Activated CD4-positive, alpha-beta T cell treated with anti-CD3 and anti-CD28 coated beads, Interleukin-2, amount 10 ng/mL, durations not matched to agents 7 days and 5 days (primary cell): ENCODE measurements around the gene PSD2. TPM values are rescaled to one million over a fixed set of nuclear protein-coding genes. Genes with fewer than 3 reads are reported as not detected.

ENCODE experiments used
- CTCF ChIA-PET: fragments of 350-600 bp; sonication (Branson Sonifier 250); formaldehyde crosslinking; loops from one replicate; lab custom pipeline; 2021; ENCODE audit warnings: antibody characterized with exemption; lab: Charles Lee
- POLR2A ChIA-PET: fragments of 350-600 bp; sonication (Branson Sonifier 250); formaldehyde crosslinking; loops from one replicate; lab custom pipeline; 2021; ENCODE audit warnings: antibody characterized with exemption; lab: Charles Lee
- DNase-seq: peaks from one replicate; pipeline ENCODE4 v3.0.0-alpha.2; 2020
- H3K27ac Mint-ChIP-seq: one replicate; pipeline ENCODE4 v1.8.0; 2021; ENCODE audit warnings: mild to moderate bottlenecking, moderate library complexity, mixed read lengths
- H3K27me3 Mint-ChIP-seq: one replicate; pipeline ENCODE4 v1.8.0; 2021; ENCODE audit warnings: mixed read lengths
- H3K36me3 Mint-ChIP-seq: one replicate; pipeline ENCODE4 v1.8.0; 2021; ENCODE audit warnings: low read depth, mixed read lengths
- H3K4me1 Mint-ChIP-seq: one replicate; pipeline ENCODE4 v1.8.0; 2021; ENCODE audit warnings: mixed read lengths
- H3K4me3 Mint-ChIP-seq: one replicate; pipeline ENCODE4 v1.8.0; 2021; ENCODE audit warnings: mild to moderate bottlenecking, moderate library complexity, mixed read lengths
- H3K9me3 Mint-ChIP-seq: one replicate; pipeline ENCODE4 v1.8.0; 2021; ENCODE audit warnings: mixed read lengths
- total RNA-seq, 2 experiments: library from RNA; stranded (reverse); gene quantifications; one replicate each; pipeline ENCODE4 v1.2.3, GENCODE V29; 2021

The PSD2 gene
- total RNA-seq, 2 experiments from 2014 or later, result not detected

DNA sequence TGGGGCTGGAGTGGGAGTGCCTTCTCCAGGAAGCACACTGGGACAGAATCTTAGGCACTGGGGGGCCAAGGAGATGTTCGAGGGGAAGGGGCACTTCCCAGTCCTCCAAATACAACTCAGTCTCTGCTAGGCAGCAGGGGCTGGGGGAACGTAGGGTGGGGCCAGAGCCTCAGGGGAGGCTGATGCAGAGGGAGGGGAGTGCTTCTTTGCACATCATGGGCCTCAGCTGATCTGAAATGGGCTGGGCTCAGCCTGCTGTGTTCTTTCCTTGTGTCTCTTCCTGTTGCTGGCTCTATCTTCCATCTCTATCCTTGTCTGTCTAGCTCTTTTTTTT is 15.6 kb downstream of the PSD2 start:
- H3K27ac Mint-ChIP-seq, result no peak overlapping the region
- CTCF ChIA-PET, result interaction anchor here (1.1 to 1.4 kb wide), 2 partner anchors 24 to 45 kb away, joined by 4 read pairs; no protein-coding TSS in a partner anchor

DNA sequence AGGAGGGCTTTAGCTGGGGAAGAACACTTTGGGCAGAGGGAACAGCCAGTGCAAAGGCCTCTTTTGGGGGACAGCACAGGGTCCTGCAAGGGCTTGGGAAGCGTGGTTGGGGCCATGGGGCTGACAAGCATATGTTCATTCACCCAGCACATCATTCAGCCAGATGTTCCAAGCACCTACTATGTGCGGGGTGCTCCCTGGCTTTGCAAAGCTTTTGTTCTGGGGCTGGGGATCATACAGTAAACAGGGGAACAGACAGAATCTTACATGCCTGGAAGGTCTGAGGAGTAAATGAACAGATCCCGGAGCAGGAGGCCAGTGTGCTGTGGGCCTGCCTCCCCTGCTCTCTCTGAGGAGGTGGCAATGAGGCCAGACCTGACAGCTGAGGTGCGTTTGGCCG is 16.7 kb downstream of the PSD2 start:
- DNase-seq, result no peak
- Mint-ChIP-seq H3K9me3 (no peaks in the 10 kb centered on the region), H3K4me3 (no peak overlapping the region), H3K36me3 (no peaks in the 10 kb centered on the region), H3K27me3 (no peaks in the 10 kb centered on the region), H3K27ac (no peak overlapping the region), H3K4me1 (no peaks in the 10 kb centered on the region)
- CTCF ChIA-PET, result interaction anchor here (1.4 kb wide), 1 partner anchor 25 kb away, joined by 4 read pairs; no protein-coding TSS in a partner anchor
- POLR2A ChIA-PET, result no interaction called here

More for the DNA sequence above, 15.6 kb downstream of the PSD2 start:
- H3K4me3 Mint-ChIP-seq, result no peak overlapping the region
- no peak for DNase-seq
- H3K36me3 Mint-ChIP-seq, result no peaks in the 10 kb centered on the region
- POLR2A ChIA-PET, result no interaction called here
- H3K27me3 Mint-ChIP-seq, result no peaks in the 10 kb centered on the region
- no peaks in the 10 kb centered on the region for H3K4me1 Mint-ChIP-seq
- no peaks in the 10 kb centered on the region for H3K9me3 Mint-ChIP-seq

- Mint-ChIP-seq H3K27ac (no peak overlapping the region), H3K4me1 (no peaks in the 10 kb centered on the region), H3K27me3 (no peaks in the 10 kb centered on the region), H3K36me3 (no peaks in the 10 kb centered on the region), H3K9me3 (no peaks in the 10 kb centered on the region), H3K4me3 (no peak overlapping the region)
- ChIA-PET POLR2A (no interaction called here), CTCF (no interaction called here)
- DNase-seq, result no peak
Observed at GRCh38 chr5:139812836-139813805, 17.5 kb downstream of the PSD2 start.

- H3K4me3 Mint-ChIP-seq, result no peak overlapping the region
- peaks cover 3% of the 10 kb centered on the region for H3K9me3 Mint-ChIP-seq
- no peaks in the 10 kb centered on the region for H3K4me1 Mint-ChIP-seq
- DNase-seq, result no peak
- ChIA-PET POLR2A (interaction anchor here (0.6 kb wide), 1 partner anchor 9 kb away, joined by 3 read pairs; no protein-coding TSS in a partner anchor), CTCF (interaction anchor here (1.2 kb wide), 1 partner anchor 40 kb away, joined by 3 read pairs; no protein-coding TSS in a partner anchor)
- H3K27me3 Mint-ChIP-seq, result peaks cover 3% of the 10 kb centered on the region
- H3K27ac Mint-ChIP-seq, result no peak overlapping the region
- H3K36me3 Mint-ChIP-seq, result peaks cover 2% of the 10 kb centered on the region
Observed at GRCh38 chr5:139814191-139814601, 18.6 kb downstream of the PSD2 start.

- no peak overlapping the region for H3K27ac Mint-ChIP-seq
- ChIA-PET POLR2A (no interaction called here), CTCF (interaction anchor here (1.2 kb wide), 1 partner anchor 40 kb away, joined by 3 read pairs; no protein-coding TSS in a partner anchor)
- DNase-seq, result no peak
- no peak overlapping the region for H3K4me3 Mint-ChIP-seq
- peaks cover 2% of the 10 kb centered on the region for H3K36me3 Mint-ChIP-seq
- H3K27me3 Mint-ChIP-seq, result peaks cover 3% of the 10 kb centered on the region
- no peaks in the 10 kb centered on the region for H3K4me1 Mint-ChIP-seq
- peaks cover 3% of the 10 kb centered on the region for H3K9me3 Mint-ChIP-seq
Observed at GRCh38 chr5:139814704-139815280, 19.2 kb downstream of the PSD2 start.

DNA sequence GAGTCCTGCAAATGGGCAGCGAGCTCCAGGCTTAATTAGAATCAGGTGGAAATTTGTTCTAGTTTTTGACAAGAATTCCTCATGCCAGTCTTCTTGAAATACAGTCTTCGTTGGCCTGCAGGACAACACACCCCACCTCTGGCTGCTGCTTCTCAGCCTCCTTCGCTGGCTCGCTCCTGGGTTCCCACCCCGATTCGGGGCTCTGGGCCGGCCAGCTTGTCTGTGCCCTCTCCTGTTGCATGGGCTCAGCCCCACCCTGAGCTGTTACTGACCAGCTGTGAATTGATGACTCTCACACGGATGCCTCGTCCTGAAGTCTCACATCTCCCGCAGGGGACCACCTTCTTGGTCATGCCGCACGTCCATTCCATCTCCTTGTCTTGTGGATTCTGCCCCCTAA is 21.0 kb downstream of the PSD2 start:
- ChIA-PET POLR2A (no interaction called here), CTCF (no interaction called here)
- no peaks in the 10 kb centered on the region for H3K4me1 Mint-ChIP-seq

DNA sequence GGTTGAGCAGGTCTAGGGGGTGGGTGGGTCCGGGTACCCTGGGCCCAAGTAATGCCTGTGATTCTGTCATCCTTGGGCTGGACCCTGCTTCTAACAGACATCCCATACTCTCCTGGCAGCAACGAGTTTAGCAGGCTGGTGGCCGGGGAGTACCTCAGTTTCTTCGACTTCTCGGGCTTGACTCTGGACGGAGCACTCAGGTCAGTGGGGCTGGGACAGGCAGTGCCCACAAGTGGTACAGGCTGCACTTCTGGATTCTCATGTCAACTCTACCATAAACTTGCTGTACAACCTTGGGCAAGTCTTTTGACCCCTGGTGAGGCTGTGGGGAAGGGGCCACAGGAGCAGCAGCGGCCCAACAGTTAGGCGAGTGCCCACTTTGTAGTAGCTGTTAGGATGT is 21.8 kb downstream of the PSD2 start:
- POLR2A ChIA-PET, result no interaction called here
- Mint-ChIP-seq H3K4me1 (no peaks in the 10 kb centered on the region), H3K36me3 (peaks cover 2% of the 10 kb centered on the region), H3K27me3 (peaks cover 3% of the 10 kb centered on the region), H3K9me3 (peaks cover 3% of the 10 kb centered on the region), H3K4me3 (no peak overlapping the region), H3K27ac (no peak overlapping the region)
- DNase-seq, result no peak
- CTCF ChIA-PET, result no interaction called here

More for the DNA sequence above, 21.0 kb downstream of the PSD2 start:
- Mint-ChIP-seq H3K36me3 (peaks cover 2% of the 10 kb centered on the region), H3K4me3 (no peak overlapping the region), H3K9me3 (peaks cover 3% of the 10 kb centered on the region), H3K27ac (no peak overlapping the region), H3K27me3 (peaks cover 3% of the 10 kb centered on the region)
- DNase-seq, result no peak

- no peak for DNase-seq
- Mint-ChIP-seq H3K4me3 (no peak overlapping the region), H3K9me3 (peaks cover 3% of the 10 kb centered on the region), H3K36me3 (peaks cover 2% of the 10 kb centered on the region), H3K27ac (no peak overlapping the region), H3K4me1 (no peaks in the 10 kb centered on the region), H3K27me3 (peaks cover 3% of the 10 kb centered on the region)
- CTCF ChIA-PET, result no interaction called here
- POLR2A ChIA-PET, result no interaction called here
Observed at GRCh38 chr5:139817970-139818369, 22.4 kb downstream of the PSD2 start.

DNA sequence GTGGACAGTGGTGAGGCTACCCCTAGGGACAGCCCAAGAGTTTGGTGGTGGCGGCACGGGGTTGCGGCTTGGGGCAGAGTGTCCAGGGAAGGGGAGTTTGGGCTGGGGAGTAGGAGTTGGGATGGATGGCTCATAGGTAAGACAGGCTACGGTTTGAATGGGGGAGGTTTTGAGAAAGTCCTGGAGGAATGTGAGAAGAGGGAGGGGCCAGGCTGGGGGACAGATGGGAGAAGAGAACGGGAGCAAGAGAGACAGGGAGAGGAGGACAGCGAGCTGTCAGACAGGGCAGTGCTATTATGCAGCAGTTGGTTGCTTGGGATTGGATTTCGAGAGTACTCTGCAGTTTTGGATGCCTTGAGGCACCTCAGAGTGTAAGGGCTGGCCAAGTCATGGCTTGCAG is 24.5 kb downstream of the PSD2 start:
- Mint-ChIP-seq H3K36me3 (peaks cover 2% of the 10 kb centered on the region), H3K9me3 (peaks cover 3% of the 10 kb centered on the region), H3K4me3 (no peak overlapping the region), H3K27me3 (peaks cover 3% of the 10 kb centered on the region), H3K27ac (no peak overlapping the region), H3K4me1 (no peaks in the 10 kb centered on the region)
- CTCF ChIA-PET, result no interaction called here
- POLR2A ChIA-PET, result no interaction called here
- no peak for DNase-seq

- Mint-ChIP-seq H3K9me3 (peaks cover 3% of the 10 kb centered on the region), H3K36me3 (peaks cover 2% of the 10 kb centered on the region), H3K27me3 (peaks cover 3% of the 10 kb centered on the region), H3K4me3 (no peak overlapping the region), H3K27ac (no peak overlapping the region), H3K4me1 (no peaks in the 10 kb centered on the region)
- no peak for DNase-seq
- ChIA-PET POLR2A (no interaction called here), CTCF (no interaction called here)
Observed at GRCh38 chr5:139820606-139821005, 25.0 kb downstream of the PSD2 start.

DNA sequence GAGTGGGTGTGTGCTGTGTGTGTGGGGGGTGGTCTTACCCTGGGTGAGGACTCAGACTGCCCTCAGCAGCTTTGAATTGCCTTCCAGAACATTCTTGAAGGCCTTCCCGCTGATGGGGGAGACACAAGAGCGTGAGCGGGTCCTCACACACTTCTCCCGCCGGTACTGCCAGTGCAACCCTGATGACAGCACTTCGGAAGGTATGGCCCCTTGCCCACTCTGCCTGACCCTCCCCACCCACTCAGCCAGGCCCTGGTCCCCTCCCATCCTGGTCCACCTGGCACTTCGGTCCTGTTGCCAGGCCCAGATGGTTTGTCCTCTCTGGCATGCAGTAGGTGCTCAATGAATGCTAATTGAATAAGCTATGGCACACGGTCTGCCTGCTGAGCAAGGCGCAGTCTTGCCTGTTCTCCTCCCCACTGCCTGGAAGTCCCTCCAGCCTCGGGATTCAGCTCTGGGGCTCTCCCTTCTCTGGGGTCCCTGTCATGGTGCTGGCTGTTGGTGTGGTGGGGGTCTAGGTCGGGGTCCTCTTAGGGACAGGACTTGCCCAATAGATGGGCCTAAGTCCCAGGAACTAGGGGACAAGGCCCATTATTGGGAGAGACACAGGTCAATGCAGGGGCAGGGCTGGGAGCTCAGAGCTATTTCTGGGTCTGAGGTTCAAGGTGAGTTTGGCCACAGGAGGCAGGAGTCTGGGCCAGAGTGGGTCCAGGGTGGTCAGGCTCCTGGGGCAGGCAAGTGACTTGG is 26.4 kb downstream of the PSD2 start:
- H3K27ac Mint-ChIP-seq, result no peak overlapping the region
- H3K4me1 Mint-ChIP-seq, result no peaks in the 10 kb centered on the region
- CTCF ChIA-PET, result no interaction called here
- H3K36me3 Mint-ChIP-seq, result peaks cover 2% of the 10 kb centered on the region
- H3K9me3 Mint-ChIP-seq, result peaks cover 3% of the 10 kb centered on the region
- POLR2A ChIA-PET, result no interaction called here
- DNase-seq, result no peak
- H3K27me3 Mint-ChIP-seq, result peaks cover 3% of the 10 kb centered on the region
- H3K4me3 Mint-ChIP-seq, result no peak overlapping the region

- no peak for DNase-seq
- POLR2A ChIA-PET, result no interaction called here
- CTCF ChIA-PET, result interaction anchor here (1.4 kb wide), 1 partner anchor 26 kb away, joined by 3 read pairs; no protein-coding TSS in a partner anchor
- H3K27me3 Mint-ChIP-seq, result peaks cover 3% of the 10 kb centered on the region
- H3K4me1 Mint-ChIP-seq, result no peaks in the 10 kb centered on the region
- peaks cover 3% of the 10 kb centered on the region for H3K9me3 Mint-ChIP-seq
- H3K4me3 Mint-ChIP-seq, result no peak overlapping the region
- no peak overlapping the region for H3K27ac Mint-ChIP-seq
- peaks cover 2% of the 10 kb centered on the region for H3K36me3 Mint-ChIP-seq
Observed at GRCh38 chr5:139822553-139823425, 27.2 kb downstream of the PSD2 start.
